Fibroblast of the conjunctiva (primary cell): Measurements from ENCODE around the gene FFAR2.
"Not testable (repeated sequence)": the region's sequence is repeated elsewhere in the genome, so short reads cannot be mapped to it uniquely, and the experiment has no call there.

Source experiments
- DNase-seq: peaks from one replicate; pipeline ENCODE4 v3.0.0-alpha.2; 2010; ENCODE audit warnings: low read depth

FFAR2 gene

GRCh38 chr19:35447606-35448469 is at the start of gene FFAR2:
TSS of gene FFAR2 (plus strand) at chr19:35448257. CDS start at chr19:35449715, 1,458 bp downstream.
- DNase-seq = no peak

DNA sequence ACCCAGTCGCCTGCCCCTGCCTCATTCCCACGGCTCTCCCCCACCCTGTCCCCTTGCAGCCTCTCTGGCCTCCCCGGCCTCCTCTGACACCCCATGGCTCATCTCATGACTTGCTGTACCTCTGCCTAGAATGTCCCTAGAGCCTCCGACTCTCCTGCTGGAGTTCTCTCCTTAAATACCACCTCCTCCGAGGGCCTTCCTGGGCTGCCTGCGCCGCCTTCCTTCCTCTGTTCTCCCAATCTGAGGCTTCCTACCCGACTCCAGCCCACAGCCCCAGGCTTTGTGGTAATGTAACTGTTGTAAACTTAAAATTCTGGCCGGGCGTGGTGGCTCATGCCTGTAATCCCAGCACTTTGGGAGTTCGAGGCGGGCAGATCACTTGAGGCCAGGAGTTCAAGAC is 49.5 kb upstream of the FFAR2 start:
- no peak for DNase-seq

DNA sequence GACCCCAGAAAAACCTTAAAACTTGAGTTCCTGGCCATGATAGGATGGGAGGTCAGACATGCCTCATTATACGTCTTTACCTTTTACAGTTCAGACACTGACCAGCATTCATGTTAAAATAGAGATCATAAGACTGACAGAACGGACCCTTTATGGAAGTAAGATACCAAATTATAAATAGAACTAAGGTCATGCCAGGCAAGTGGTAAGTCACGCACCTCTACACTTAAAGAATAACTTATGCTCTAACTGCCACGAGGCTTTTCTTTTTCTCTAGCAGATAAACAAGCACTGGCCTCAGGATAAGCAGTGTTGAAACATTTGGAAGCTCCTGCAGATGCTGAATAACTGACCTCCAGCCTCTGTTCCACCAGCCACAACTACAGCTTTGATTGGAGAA is 48.8 kb upstream of the FFAR2 start:
- DNase-seq = no peak

DNA sequence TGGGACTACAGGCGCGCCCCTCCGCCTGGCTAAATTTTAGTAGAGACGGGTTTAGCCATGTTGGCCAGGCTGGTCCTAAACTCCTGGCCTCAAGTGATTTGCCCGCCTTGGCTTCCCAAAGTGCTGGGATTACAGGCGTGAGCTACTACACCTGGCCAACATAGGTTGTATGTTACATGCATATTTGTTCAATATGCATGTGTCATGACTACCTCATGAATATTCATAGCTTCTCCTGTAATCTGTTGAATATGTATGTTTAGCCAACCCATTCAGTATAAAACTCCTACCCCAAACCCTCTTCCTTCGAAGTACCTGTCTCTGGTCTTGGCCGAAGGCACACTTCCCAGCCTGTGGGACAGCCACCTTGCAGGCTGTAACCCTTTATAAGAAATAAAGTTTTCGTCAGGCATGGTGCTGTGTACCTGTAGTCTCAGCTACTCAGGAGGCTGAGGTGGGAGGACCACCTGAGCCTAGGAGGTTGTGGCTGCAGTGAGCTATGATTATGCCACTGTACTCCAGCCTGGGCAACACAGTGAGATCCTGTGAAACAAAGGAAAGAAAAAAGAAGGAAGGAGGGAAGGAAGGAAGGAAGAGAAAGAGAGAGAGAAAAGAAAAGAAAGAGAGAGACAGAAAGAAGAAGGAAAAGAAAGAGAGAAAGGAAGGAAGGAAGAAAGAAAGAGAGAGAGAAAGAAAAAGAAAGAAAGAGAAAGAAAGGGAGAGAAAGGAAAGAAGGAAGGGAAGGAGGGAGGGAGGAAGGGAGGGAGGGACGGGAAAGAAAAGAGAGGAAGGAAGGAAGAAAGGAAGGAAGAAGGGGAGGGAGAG is 47.9 kb upstream of the FFAR2 start:
- DNase-seq = no peak

DNA sequence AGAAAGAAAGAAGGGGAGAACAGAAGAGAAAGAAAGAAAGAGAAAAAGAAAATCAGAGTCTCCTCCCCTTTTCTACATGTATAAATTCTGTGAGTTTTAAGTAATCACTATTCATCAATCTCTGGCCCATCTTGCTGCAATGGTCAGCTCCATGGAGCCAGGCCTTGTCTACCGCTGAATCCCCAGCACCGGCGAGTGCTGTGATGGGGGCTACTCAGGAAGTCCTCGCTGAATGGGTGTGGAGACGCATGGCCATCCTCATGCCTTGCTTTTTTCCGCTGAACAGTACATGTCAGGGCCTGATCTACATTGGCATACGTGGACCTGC is 47.3 kb upstream of the FFAR2 start:
- DNase-seq = no peak

- not testable (repeated sequence) for DNase-seq
Observed at GRCh38 chr19:35401416-35401815, 46.6 kb upstream of the FFAR2 start.

DNA sequence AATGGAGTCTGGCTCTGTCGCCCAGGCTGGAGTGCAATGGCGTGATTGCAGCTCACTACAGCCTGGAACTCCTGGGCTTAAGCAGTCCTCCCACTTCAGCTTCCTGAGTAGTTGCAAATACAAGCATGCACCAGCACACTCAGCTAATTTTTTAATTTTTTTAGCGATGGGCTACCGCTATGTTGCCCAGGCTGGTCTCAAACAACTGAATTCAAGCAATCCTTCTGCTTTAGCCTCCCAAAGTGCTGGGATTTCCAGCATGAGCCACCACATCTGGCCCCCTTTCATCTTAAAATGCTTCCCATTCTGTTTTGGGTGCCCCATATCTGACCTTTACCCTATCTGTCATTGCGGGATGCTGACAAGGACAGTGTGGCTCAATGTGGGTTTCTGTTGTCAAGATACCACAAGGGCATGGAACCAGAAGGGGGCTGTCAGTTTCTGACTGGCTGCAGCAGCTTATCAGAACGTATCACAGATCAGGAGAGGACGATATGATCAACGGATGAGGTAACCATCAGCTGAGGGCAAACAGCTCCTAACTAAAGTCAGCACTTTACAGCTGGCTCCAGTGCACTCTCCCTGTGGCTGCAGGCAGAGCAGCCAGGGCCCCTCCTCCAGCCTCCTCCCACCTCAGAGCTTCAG is 44.8 kb upstream of the FFAR2 start:
- DNase-seq = no peak

- peak; percentile 57 for DNase-seq
Observed at GRCh38 chr19:35404879-35405622, 43.0 kb upstream of the FFAR2 start.

DNA sequence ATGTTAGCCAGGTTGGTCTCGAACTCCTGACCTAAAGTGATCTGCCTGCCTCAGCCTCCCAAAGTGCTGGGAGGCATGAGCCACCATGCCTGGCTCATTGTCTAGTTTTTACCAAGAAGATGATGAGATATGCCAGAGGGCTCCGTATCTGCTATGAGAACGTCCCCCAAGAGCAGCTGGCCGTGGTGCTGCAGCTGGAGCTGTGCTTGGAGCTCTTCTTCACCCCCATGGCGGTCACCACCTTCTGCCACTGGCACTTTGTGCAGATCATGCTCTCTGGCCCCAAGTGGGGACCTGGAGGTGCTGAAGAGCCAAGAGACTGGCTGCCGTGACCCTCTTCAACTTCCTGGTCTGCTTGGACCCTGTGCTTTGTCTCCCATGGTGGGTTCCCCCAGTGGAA is 40.4 kb upstream of the FFAR2 start:
- DNase-seq = no peak

DNA sequence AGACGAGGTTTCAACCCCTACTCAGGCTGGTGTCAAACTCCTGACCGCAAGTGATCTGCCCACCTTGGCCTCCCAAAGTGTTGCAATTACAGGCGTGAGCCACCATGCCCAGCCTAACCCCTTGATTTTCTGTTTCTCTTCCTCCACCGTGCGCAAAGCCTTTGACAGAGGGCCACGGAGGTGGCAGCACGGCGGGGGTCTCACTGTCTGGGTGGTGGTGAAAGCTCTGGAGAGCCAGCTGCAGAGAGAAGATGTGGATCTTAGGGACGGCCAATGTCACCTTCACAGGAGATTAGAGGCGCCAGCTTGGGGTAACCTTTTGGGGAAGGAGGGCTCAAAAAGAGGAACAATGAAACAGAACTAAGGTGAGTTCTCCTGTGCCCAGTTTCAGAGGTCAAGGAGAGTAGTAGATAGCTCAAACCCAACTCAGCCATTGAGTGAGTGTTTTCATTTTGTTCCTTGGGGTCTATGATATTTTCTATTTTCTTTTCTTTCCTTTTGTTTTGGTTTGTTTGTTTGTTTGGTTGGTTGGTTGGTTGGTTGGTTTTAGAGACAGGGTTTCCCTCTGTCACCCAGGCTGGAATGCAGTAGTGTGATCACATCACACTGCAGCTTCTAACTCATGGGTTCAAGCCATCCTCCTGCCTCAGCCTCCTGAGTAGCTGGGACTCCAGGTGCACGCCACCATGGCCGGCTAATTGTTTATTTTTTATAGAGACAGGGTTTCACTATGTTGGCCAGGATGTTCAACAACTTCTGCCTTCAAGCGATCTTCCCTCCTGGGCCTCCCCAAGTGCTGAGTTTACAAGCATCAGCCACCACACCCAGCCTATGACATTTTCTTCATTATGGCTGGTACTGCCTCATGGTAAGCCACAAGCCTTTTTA is 39.5 kb upstream of the FFAR2 start:
- DNase-seq = no peak

DNA sequence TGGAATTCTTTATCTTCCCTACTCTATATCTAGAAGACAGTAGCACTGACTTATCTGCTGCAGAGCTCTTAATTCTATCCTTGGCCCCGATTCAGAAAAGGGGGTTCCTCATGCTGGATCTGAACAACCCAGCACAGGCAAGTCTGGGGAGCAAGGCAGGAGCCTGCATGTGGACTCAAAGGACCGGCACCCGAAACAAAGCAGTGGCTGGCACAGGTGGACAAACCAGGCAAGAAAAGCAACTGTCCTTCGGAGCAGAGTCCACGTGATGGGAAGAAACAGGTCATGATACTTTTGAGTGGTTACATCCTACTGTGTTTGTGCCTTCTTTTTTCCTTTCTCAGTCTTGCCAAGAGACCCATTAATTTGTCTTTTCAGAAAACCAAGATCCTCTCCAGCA is 38.9 kb upstream of the FFAR2 start:
- no peak for DNase-seq

DNA sequence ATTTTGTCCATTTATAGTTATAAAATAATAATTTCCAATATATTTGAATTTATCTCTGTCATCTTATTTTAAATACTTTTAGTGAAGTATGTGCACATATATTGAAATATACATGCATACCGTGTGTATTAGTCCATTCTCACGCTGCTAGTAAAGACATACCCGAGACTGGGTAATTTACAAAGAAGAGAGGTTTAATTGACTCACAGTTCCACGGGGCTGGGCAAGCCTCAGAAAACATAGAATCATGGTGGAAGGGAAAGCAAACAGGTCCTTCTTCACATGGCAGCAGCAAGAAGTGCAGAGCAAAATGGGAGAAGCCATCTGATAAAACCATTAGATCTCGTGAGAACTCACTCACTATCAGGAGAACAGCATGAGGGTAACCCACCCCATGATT is 37.6 kb upstream of the FFAR2 start:
- DNase-seq = no peak

- DNase-seq = no peak
Observed at GRCh38 chr19:35414442-35414841, 33.6 kb upstream of the FFAR2 start.

DNA sequence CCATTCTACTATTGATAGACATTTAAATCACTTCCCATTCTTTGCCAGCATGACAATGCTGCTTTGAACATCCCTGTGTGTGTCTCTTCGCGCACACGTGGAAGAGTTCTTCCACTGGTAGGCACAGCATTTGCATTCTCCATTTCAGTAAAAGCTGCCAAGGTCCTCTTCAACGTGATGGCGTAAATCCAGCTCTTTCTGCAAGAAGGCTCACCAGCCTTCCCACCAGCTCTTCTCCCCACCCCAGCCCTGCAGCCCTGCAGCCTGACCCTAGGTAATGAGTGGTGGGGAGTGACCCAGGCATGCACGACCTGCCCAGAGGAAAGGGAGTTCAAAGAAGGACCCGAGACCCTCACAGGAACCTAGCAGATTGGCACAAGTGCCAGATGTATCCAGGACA is 31.7 kb upstream of the FFAR2 start:
- no peak for DNase-seq

- no peak for DNase-seq
Observed at GRCh38 chr19:35417278-35417677, 30.8 kb upstream of the FFAR2 start.

DNA sequence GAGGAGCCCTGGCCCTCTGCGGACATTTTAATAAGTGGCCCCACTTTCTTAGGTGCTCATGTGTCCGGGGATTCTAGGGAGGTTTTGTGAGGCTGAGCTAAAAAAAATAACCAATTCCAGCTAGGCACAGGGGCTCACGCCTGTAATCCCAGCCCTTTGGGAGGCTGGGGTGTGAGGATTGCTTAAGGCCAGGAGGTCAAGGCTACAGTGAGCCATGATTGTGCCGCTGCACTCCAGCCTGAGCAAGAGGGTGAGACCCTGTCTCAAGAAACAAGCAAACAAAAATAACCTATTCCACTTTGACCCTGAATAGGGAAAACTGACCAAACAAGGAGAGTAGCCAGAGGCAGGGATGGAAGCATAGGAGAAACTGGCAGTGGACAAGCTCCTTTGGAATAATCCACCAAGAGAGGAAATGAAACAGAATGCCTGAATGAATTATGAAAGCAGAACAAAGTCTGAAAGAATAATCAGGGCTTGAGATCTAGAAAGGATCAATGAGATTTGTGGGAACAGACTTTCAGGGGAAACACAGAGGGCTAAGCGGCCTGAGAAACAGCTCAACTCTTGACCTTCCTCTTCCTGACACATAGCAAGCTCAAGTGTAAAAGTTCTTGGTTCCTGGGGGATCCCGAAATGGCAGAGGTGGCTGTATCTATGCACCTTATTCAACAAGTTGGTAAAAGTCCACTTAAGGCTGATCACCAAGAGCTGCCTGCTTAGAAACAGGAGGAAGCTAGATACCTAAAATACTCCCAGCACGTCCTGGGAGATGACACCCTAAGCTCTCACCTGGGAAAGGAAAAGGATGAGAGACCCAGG is 30.1 kb upstream of the FFAR2 start:
- DNase-seq = no peak

DNA sequence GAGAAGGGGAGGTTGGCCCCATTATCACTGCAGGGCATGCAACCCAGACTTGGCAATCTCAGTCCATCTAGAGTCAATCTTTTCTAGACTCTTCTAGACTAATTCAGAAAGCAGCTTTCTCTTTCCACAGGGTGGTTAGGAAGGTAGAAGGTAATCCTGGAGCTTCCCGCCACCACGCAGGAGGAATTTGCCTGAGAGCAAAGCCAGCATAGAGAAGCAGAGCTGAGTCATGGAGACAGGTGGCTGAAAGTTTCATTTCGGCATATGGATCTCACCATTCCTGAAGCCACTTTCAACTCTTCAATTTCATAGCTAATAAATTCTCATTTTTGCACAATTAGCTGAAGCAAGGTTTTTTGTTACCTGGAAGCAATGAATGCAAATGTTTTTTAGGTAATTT is 29.0 kb upstream of the FFAR2 start:
- no peak for DNase-seq

- no peak for DNase-seq
Observed at GRCh38 chr19:35419805-35420204, 28.3 kb upstream of the FFAR2 start.

DNA sequence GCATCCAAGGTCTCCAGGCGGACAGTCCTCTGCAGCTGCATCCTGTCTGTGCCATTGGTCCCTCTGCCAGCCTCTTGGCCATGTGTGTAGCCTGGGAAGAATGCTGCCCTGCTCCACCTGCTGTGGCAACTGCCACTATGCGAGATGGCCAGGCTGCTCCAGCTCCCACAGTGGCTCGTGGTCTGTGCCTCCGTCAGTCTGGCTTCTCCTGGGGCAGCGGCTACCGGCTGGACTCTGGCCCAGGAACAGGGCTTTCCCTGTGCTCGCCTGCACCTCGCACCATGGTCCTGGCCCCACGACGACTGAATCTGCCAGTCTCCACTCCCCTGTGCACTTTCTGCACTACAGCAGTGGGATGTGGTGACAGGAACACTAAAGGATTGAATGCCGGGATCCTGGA is 26.7 kb upstream of the FFAR2 start:
- DNase-seq = no peak

GRCh38 chr19:35423406-35423805 is 24.7 kb upstream of the FFAR2 start:
- DNase-seq = not testable (repeated sequence)
